HG03432 (cell line): ENCODE results near the gene ACTL10.

Experiments used
- ATAC-seq: cut with Tn5 transposase; IDR thresholded peaks from one replicate; pipeline ENCODE4 v1.9.1; 2021; ENCODE audit warnings: mild to moderate bottlenecking, moderate library complexity; ENCODE audit not compliant: unreplicated experiment

Gene ACTL10

DNA sequence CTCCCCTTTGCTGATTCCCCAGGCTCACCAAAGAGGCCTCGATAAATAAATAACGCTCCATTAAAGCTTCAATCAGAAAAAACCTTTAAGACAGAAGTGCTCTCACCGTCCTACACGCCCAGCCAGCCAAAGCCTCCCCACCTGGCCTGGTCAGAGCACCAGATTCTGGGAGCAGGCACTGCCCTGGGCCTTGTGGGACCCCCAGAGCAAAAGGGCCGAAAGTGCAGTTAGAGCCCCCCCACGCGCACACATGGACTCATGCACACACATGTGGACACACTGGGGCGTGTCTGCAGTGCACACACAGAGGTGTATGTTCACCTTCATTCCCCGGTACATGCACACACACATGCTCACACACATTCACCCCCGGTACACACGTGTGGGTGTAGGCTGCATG, 9.4 kb downstream of the ACTL10 start:
- no peak for ATAC-seq

GRCh38 chr20:33676652-33677645, 10.2 kb downstream of the ACTL10 start:
- ATAC-seq, result no peak

GRCh38 chr20:33677991-33678702, 11.4 kb downstream of the ACTL10 start:
- ATAC-seq, result no peak

- peak; percentile 59 for ATAC-seq
These were observed 13.2 kb downstream of the ACTL10 start for GRCh38 chr20:33679758-33680485.

- no peak for ATAC-seq
These were observed 13.9 kb downstream of the ACTL10 start for GRCh38 chr20:33680686-33681085.

GRCh38 chr20:33681288-33681687, 14.5 kb downstream of the ACTL10 start:
- ATAC-seq, result no peak

DNA sequence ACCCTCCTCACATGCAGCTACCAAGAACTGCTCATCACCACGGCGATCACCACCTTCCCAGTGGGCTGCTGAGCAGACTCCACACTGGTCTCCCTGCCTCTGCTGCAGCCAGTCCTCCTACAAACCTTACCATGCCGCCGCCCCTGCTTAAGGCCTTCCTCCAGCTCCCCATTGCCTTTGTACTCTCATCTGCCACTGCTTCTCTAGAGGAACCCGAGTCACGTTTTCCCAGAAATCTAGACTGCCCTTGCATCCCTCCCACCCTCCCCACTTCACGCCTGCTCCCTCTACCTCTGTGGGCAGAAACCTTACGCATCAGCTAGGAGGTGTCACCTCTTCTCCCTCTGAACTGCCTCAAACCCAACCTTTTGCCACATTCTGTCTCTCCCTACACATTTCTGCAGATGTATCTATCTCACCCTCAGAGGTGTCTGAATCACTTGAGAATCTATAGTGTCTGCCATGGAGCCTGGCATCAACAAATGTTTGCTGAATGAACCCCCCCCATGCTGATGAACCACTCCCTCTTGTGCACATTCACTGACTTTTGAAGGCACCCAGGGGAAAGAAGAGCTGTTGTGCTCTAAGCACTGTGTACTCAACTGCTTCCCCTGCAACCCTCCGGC, 15.1 kb downstream of the ACTL10 start:
- ATAC-seq, result no peak

DNA sequence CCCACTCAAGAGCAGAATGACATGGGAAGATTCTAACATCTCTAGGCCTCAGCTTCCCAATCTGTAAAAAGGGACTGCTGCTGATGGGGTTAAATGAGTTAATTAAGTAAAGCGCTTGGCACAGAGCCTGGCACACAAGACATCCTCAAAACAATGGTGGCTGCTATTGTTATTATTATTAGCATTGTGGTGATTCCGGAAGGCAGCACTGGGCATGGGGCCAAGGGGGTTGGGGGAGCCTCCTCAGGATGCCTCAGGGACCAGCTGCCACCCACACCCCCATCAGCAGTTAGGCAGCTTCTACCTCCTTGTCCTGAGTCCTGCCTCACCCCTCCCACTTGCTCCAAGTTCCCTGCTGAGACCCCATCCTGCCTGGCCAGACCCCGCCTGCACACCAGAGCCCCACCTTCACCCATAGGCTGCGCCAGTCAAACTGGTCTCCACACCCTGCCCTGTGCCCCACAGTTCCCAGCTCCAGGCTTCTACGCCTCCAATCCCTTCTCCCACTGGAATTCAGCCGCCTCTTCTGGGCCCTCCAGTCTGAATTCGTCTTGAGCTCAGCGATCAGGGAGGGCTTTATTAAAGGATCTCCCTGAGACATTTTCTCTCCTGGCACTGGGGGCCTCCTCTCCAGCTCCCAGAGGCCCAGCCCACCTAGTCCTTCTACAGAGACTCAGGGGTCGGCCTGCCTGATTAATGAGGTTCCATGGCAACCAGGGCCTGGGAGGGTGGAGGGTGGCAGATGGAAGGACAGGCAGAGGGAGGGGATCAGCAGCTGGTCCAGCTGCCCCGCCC, 18.0 kb downstream of the ACTL10 start:
- ATAC-seq, result no peak

GRCh38 chr20:33685328-33686099, 18.8 kb downstream of the ACTL10 start:
- peak; percentile 40 for ATAC-seq

- peak; percentile 86 for ATAC-seq
These were observed 19.6 kb downstream of the ACTL10 start, which contains the start of gene E2F1 for GRCh38 chr20:33686100-33686983. Gene E2F1, minus strand, starts transcription at chr20:33686385. Its CDS starts 121 bp downstream, at chr20:33686264.

- ATAC-seq, result no peak
These were observed 20.2 kb downstream of the ACTL10 start for GRCh38 chr20:33686984-33687366.

- ATAC-seq, result no peak
These were observed 20.7 kb downstream of the ACTL10 start for GRCh38 chr20:33687370-33687915.

DNA sequence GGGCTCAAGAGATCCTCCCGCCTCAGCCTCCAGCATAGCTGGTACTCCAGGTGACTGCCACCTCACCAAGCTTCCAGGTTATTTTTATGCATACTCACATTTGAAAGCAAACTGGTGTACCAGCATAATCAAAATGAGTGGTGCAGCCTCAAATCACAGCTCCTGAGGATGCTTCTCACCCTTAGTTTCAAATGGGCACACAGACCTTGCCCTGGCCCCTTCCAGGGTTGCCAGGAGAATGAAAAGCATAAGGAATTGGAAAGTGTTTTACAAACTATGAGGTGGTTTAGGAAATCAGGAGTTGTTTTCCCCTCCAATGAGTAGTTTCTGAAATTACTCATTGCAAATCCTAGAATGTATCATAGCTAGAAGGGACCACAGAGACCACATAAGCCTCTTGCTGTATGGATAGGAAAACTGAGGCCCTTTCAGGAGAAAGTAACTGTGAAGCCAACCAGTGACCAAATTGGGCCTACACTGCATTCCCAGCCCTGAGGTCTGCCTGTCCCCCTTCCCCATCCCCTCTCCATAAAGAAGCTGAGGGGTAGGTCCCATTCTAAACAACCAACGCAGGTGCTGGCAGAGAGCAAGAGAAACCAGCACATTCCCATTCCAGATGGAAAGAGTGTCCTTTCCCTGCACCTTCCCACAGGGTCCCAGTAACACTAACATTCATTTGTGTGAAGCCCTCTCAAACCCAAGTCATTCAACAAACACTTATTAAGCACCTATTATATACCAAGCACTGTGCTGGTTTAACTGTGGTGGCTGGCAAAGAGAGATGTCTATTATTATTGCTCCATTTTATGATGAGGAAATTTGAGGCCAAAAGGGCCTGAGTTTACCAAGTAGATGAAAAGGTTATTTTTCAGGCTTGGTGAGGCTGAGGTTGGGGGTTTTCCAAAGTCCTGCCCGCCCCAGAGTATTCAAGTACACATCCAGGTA, 21.5 kb downstream of the ACTL10 start:
- ATAC-seq, result no peak

GRCh38 chr20:33688938-33689424, 22.2 kb downstream of the ACTL10 start:
- ATAC-seq, result no peak

- no peak for ATAC-seq
These were observed 22.8 kb downstream of the ACTL10 start for GRCh38 chr20:33689493-33689892.

- no peak for ATAC-seq
These were observed 23.2 kb downstream of the ACTL10 start for GRCh38 chr20:33689973-33690372.

- ATAC-seq, result no peak
These were observed 26.5 kb downstream of the ACTL10 start for GRCh38 chr20:33693289-33693688.
